Measurements from ENCODE around the gene CALR3. TPM values are rescaled to one million over a fixed set of nuclear protein-coding genes. Genes with fewer than 3 reads are reported as not detected.

Gene CALR3
- total and polyA plus RNA-seq, 2 of the 13 experiments (the other 11 are each of a cell fraction or from before 2014, with no cell fraction given): not detected

DNA sequence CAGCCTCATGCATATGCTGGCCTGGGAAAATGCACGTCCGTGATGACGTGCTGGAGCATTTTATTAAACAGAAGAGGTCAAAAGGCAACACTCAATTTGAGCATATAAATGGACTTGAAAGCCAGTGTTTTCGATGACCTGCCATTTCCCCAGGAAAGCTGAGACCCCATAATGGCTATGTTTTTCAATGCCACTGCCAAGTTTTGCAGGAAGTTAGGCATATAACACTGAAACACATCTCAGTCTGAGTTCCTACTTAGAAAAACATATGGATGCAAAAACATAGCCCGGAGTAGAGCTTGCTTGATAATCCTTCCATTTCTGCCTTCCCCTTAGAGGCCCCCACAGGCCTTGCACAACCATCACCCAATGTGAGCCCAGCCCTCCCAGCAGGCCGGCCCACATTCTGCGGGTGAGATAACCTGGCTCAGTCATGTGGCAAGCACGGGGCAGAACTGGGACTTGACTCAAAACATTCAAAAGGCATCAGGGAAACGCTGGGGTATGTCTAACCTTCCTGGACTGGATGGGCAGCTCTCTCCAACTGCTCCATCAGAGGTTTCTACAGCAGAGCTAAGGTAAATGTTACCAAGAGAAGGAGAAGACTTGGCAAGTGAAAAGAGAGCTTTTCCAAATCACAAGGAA lies 49.1 kb downstream of the CALR3 start (continued):
- TF ChIP-seq, protein P1, sequence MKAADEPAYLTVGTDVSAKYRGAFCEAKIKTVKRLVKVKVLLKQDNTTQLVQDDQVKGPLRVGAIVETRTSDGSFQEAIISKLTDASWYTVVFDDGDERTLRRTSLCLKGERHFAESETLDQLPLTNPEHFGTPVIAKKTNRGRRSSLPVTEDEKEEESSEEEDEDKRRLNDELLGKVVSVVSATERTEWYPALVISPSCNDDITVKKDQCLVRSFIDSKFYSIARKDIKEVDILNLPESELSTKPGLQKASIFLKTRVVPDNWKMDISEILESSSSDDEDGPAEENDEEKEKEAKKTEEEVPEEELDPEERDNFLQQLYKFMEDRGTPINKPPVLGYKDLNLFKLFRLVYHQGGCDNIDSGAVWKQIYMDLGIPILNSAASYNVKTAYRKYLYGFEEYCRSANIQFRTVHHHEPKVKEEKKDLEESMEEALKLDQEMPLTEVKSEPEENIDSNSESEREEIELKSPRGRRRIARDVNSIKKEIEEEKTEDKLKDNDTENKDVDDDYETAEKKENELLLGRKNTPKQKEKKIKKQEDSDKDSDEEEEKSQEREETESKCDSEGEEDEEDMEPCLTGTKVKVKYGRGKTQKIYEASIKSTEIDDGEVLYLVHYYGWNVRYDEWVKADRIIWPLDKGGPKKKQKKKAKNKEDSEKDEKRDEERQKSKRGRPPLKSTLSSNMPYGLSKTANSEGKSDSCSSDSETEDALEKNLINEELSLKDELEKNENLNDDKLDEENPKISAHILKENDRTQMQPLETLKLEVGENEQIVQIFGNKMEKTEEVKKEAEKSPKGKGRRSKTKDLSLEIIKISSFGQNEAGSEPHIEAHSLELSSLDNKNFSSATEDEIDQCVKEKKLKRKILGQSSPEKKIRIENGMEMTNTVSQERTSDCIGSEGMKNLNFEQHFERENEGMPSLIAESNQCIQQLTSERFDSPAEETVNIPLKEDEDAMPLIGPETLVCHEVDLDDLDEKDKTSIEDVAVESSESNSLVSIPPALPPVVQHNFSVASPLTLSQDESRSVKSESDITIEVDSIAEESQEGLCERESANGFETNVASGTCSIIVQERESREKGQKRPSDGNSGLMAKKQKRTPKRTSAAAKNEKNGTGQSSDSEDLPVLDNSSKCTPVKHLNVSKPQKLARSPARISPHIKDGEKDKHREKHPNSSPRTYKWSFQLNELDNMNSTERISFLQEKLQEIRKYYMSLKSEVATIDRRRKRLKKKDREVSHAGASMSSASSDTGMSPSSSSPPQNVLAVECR (CRISPR knock-in tag; IDR thresholded peaks at IDR 0.05; ENCODE audit: borderline replicate concordance): peak; percentile 40; the same call in 1 of the 2 replicates
- TF ChIP-seq, protein P2, sequence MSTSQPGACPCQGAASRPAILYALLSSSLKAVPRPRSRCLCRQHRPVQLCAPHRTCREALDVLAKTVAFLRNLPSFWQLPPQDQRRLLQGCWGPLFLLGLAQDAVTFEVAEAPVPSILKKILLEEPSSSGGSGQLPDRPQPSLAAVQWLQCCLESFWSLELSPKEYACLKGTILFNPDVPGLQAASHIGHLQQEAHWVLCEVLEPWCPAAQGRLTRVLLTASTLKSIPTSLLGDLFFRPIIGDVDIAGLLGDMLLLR (CRISPR knock-in tag; IDR thresholded peaks at IDR 0.05): no peak
- TF ChIP-seq NR2F2 (IDR thresholded peaks at IDR 0.05; ENCODE audit: borderline replicate concordance, low read depth): no peak
- TF ChIP-seq SATB2 (CRISPR knock-in tag; IDR thresholded peaks at IDR 0.05): no peak
- TF ChIP-seq KIAA2018 (CRISPR knock-in tag; IDR thresholded peaks at IDR 0.05; ENCODE audit: borderline replicate concordance): no peak
- TF ChIP-seq NFE2L2 (IDR thresholded peaks at IDR 0.05; ENCODE audit: low read length): no peak
- no peak for TF ChIP-seq E2F5 (CRISPR knock-in tag; conservative IDR thresholded peaks at IDR 0.05)
- peak; percentile 78 for TF ChIP-seq GATAD2A (CRISPR knock-in tag; IDR thresholded peaks at IDR 0.05)
- TF ChIP-seq, protein P3, sequence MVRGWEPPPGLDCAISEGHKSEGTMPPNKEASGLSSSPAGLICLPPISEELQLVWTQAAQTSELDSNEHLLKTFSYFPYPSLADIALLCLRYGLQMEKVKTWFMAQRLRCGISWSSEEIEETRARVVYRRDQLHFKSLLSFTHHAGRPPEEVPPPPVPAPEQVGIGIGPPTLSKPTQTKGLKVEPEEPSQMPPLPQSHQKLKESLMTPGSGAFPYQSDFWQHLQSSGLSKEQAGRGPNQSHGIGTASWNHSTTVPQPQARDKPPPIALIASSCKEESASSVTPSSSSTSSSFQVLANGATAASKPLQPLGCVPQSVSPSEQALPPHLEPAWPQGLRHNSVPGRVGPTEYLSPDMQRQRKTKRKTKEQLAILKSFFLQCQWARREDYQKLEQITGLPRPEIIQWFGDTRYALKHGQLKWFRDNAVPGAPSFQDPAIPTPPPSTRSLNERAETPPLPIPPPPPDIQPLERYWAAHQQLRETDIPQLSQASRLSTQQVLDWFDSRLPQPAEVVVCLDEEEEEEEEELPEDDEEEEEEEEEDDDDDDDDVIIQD (CRISPR knock-in tag; IDR thresholded peaks at IDR 0.05; ENCODE audit: low read depth): 0 out of 2 replicates have a peak, but pooled peaks have one; percentile 33
- TF ChIP-seq AGO2 (optimal IDR thresholded peaks at IDR 0.05; ENCODE audit: low read depth, low read length): no peak
- no peak for TF ChIP-seq HCFC1 (IDR thresholded peaks at IDR 0.05; ENCODE audit: low read depth, low read length)
- TF ChIP-seq SRF (IDR thresholded peaks at IDR 0.05; ENCODE audit: low read depth, low read length): no peak
- TF ChIP-seq ELF3 (CRISPR knock-in tag; IDR thresholded peaks at IDR 0.05): peak; percentile 50
- TF ChIP-seq SALL2 (CRISPR knock-in tag; IDR thresholded peaks at IDR 0.05): no peak
